DOHH2 (cell line): ENCODE results near the gene WDR33.

ENCODE experiments used
- H3F3A ChIP-seq: fragments of 200-600 bp; sonication (generic), shearing (Covaris generic); 2 replicates; pipeline ENCODE4 v1.6.0; 2016; ENCODE audit warnings: antibody characterized with exemption, mild to moderate bottlenecking; ENCODE audit not compliant: control insufficient read depth, insufficient read depth
- H3K27ac ChIP-seq: fragments of 200-600 bp; sonication (generic); 2 replicates; pipeline ENCODE4 v1.5.1; 2014; ENCODE audit warnings: low read depth, mild to moderate bottlenecking, low read length, moderate library complexity
- H3K27me3 ChIP-seq: fragments of 200-600 bp; sonication (generic); 2 replicates; pipeline ENCODE4 v1.6.1; 2014; ENCODE audit warnings: mild to moderate bottlenecking, low read length, mixed read lengths; ENCODE audit not compliant: control insufficient read depth
- H3K36me3 ChIP-seq: fragments of 200-600 bp; sonication (generic); 2 replicates; pipeline ENCODE4 v1.6.1; 2014; ENCODE audit warnings: mild to moderate bottlenecking, low read length, moderate library complexity, mixed read lengths; ENCODE audit not compliant: control insufficient read depth
- H3K4me1 ChIP-seq: fragments of 200-600 bp; sonication (generic); 2 replicates; pipeline ENCODE4 v1.6.1; 2014; ENCODE audit warnings: mild to moderate bottlenecking, low read length, mixed read lengths; ENCODE audit not compliant: control insufficient read depth
- H3K4me2 ChIP-seq: fragments of 200-600 bp; sonication (generic); 2 replicates; pipeline ENCODE4 v1.6.0; 2014; ENCODE audit warnings: mild to moderate bottlenecking, low read length, moderate library complexity
- H3K4me3 ChIP-seq: fragments of 200-600 bp; sonication (generic); 2 replicates; pipeline ENCODE4 v1.5.1; 2014; ENCODE audit warnings: mild to moderate bottlenecking, low read length, mixed read lengths
- H3K79me2 ChIP-seq: fragments of 200-600 bp; sonication (generic); 2 replicates; pipeline ENCODE4 v1.6.1; 2014; ENCODE audit warnings: mild to moderate bottlenecking, low read length, mixed read lengths; ENCODE audit not compliant: control insufficient read depth
- H3K9me2 ChIP-seq: fragments of 200-600 bp; sonication (generic); replicated peaks from 2 replicates; pipeline ENCODE4 v1.6.1; 2014; ENCODE audit warnings: mild to moderate bottlenecking, low read length, mixed read lengths; ENCODE audit not compliant: control insufficient read depth
- H3K9me3 ChIP-seq: fragments of 200-600 bp; sonication (generic); 2 replicates; pipeline ENCODE4 v1.6.1; 2014; ENCODE audit warnings: antibody characterized with exemption, low read length, mixed read lengths; ENCODE audit not compliant: control insufficient read depth, insufficient read depth
- H4K20me1 ChIP-seq: fragments of 200-600 bp; sonication (generic); 2 replicates; pipeline ENCODE4 v1.6.0; 2014; ENCODE audit warnings: low read depth, mild to moderate bottlenecking, antibody characterized with exemption, low read length, moderate library complexity; ENCODE audit not compliant: control insufficient read depth, insufficient read depth
- CTCF ChIP-seq: fragments of 200-600 bp; sonication (generic); IDR thresholded peaks from one replicate; pipeline ENCODE4 v1.5.1; 2014; ENCODE audit warnings: antibody characterized with exemption, mild to moderate bottlenecking, low read depth, low read length; ENCODE audit not compliant: poor library complexity, severe bottlenecking
- EZH2phosphoT487 ChIP-seq: fragments of 200-600 bp; sonication (generic); IDR thresholded peaks from 2 replicates; pipeline ENCODE4 v1.6.1; 2017; ENCODE audit warnings: borderline replicate concordance, mild to moderate bottlenecking, antibody characterized with exemption, low read length, moderate library complexity, mixed read lengths

The WDR33 gene

GRCh38 chr2:127663566-127664064 lies 147.4 kb downstream of the WDR33 start:
- TF ChIP-seq EZH2phosphoT487 (no peak), CTCF (no peak)
- Histone ChIP-seq H3K79me2 (no peaks in the 10 kb centered on the region), H3K9me3 (no peaks in the 10 kb centered on the region), H3K36me3 (no peaks in the 10 kb centered on the region), H3K4me3 (no peak overlapping the region), H3F3A (no peaks in the 10 kb centered on the region), H3K9me2 (no peaks in the 10 kb centered on the region), H3K4me2 (no peak overlapping the region), H3K4me1 (no peaks in the 10 kb centered on the region), H4K20me1 (no peaks in the 10 kb centered on the region), H3K27me3 (peaks cover 14% of the 10 kb centered on the region; the same call in 1 of the 2 replicates), H3K27ac (no peak overlapping the region)

- Histone ChIP-seq H3K36me3 (no peaks in the 10 kb centered on the region), H3K27me3 (peaks cover 14% of the 10 kb centered on the region; the same call in 1 of the 2 replicates), H3K4me1 (no peaks in the 10 kb centered on the region), H3K9me2 (no peaks in the 10 kb centered on the region), H3F3A (no peaks in the 10 kb centered on the region), H3K27ac (no peak overlapping the region), H3K4me2 (no peak overlapping the region), H4K20me1 (no peaks in the 10 kb centered on the region), H3K4me3 (no peak overlapping the region), H3K79me2 (no peaks in the 10 kb centered on the region), H3K9me3 (no peaks in the 10 kb centered on the region)
- TF ChIP-seq EZH2phosphoT487 (no peak), CTCF (no peak)
These were observed 147.9 kb downstream of the WDR33 start for GRCh38 chr2:127662937-127663565.

- Histone ChIP-seq H3K4me2 (no peak overlapping the region), H3K9me3 (no peaks in the 10 kb centered on the region), H3K9me2 (no peaks in the 10 kb centered on the region), H4K20me1 (no peaks in the 10 kb centered on the region), H3K27me3 (peaks cover 14% of the 10 kb centered on the region; the same call in 1 of the 2 replicates), H3K27ac (no peak overlapping the region), H3K79me2 (no peaks in the 10 kb centered on the region), H3K4me3 (no peak overlapping the region), H3K4me1 (no peaks in the 10 kb centered on the region), H3F3A (no peaks in the 10 kb centered on the region), H3K36me3 (no peaks in the 10 kb centered on the region)
- TF ChIP-seq CTCF = no peak
- no peak for TF ChIP-seq EZH2phosphoT487
These were observed 148.9 kb downstream of the WDR33 start for GRCh38 chr2:127661949-127662510.
